HL-60 (cell line): ENCODE data around the gene ACAP1.

Experiments used
- DNase-seq, 2 experiments: peaks; one replicate each; pipeline ENCODE4 v3.0.0-alpha.2; 2010 to 2020; ENCODE audit warnings: low read depth in 1 of 2, low spot score in 1 of 2
- H3K27ac ChIP-seq: fragments of 250-450 bp; sonication (Bioruptor Pico); replicated peaks from 2 replicates; pipeline ENCODE4 v1.5.1; 2020; ENCODE audit warnings: mild to moderate bottlenecking, moderate library complexity
- H3K27me3 ChIP-seq: fragments of 250-450 bp; sonication (Bioruptor Pico); 2 replicates; pipeline ENCODE4 v1.5.1; 2021; ENCODE audit warnings: mild to moderate bottlenecking, moderate library complexity; ENCODE audit not compliant: insufficient read depth, poor library complexity, severe bottlenecking
- H3K4me3 ChIP-seq: replicated peaks from 2 replicates; pipeline ENCODE4 v1.5.1; 2011; ENCODE audit warnings: mild to moderate bottlenecking, control low read depth, low read length; ENCODE audit not compliant: insufficient read depth
- GABPA ChIP-seq: IDR thresholded peaks from 2 replicates; pipeline ENCODE4 v1.6.1; 2012; ENCODE audit warnings: low read depth
- POLR2AphosphoS5 ChIP-seq: IDR thresholded peaks from 2 replicates; pipeline ENCODE4 v1.6.1; 2012; ENCODE audit warnings: low read depth
- SPI1 ChIP-seq: IDR thresholded peaks from 2 replicates; pipeline ENCODE4 v1.6.1; 2012; ENCODE audit warnings: low read depth, mild to moderate bottlenecking, borderline replicate concordance
- TF ChIP-seq, protein P1 (sequence below): IDR thresholded peaks from one replicate; pipeline ENCODE4 v1.5.1; 2011; ENCODE audit warnings: low read length, control low read depth, inconsistent platforms; ENCODE audit not compliant: insufficient read depth
- TF ChIP-seq, protein P2 (sequence below): IDR thresholded peaks from 2 replicates; pipeline ENCODE4 v1.6.1; 2012; ENCODE audit warnings: low read depth; ENCODE audit not compliant: insufficient replicate concordance

The ACAP1 gene

DNA sequence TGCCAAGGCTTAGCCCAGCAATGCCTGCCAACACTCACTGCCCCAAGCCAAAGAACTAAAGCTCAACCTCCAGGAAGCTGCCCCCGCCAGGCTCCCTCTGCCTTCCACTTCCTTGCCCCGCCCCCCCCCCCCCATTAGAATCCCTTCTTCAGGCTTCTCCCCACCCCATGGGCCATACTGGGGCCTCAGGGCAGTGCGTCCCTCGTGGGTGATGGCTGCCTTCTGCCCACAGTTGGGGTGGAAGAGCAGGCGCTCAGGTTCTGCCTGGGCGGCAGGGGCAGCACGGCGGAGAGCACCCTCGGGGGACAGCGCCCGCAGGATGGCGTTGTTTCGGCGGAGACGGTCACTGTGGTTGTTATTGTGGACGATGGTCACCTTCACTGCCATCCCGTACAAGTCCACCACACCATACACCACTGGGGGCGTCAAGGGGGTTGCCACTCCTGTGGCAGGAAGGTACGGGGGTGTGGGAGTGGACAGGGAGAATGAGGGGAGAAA, 11.2 kb upstream of the ACAP1 start:
- DNase-seq = no peak
- H3K27me3 ChIP-seq = no peaks in the 10 kb centered on the region
- TF ChIP-seq SPI1 = no peak
- no peak for TF ChIP-seq POLR2AphosphoS5
- H3K4me3 ChIP-seq = no peak overlapping the region
- H3K27ac ChIP-seq = no peak overlapping the region

DNA sequence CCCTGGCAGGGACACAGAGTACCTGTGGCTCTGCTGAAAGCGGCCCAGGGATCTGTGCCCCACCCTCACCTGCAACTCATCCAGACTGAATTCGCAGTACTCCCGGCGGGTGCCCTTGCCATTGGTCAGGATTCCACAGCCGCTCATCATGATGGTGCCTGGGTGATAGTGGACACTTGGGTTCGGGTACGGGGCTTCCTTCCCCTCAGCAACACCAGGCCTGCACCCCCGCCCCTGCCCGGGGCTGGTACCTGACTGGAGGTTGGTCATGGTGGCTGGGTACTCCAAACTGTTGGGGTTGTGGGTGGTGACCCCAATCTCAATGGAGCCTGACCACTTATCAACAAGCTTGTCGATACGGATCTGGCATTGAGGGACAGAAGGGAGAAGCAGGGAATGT, 10.1 kb upstream of the ACAP1 start:
- Histone ChIP-seq H3K27ac (no peak overlapping the region), H3K27me3 (no peaks in the 10 kb centered on the region), H3K4me3 (no peak overlapping the region)
- no peak for DNase-seq
- no peak for TF ChIP-seq GABPA
- TF ChIP-seq, protein P1, sequence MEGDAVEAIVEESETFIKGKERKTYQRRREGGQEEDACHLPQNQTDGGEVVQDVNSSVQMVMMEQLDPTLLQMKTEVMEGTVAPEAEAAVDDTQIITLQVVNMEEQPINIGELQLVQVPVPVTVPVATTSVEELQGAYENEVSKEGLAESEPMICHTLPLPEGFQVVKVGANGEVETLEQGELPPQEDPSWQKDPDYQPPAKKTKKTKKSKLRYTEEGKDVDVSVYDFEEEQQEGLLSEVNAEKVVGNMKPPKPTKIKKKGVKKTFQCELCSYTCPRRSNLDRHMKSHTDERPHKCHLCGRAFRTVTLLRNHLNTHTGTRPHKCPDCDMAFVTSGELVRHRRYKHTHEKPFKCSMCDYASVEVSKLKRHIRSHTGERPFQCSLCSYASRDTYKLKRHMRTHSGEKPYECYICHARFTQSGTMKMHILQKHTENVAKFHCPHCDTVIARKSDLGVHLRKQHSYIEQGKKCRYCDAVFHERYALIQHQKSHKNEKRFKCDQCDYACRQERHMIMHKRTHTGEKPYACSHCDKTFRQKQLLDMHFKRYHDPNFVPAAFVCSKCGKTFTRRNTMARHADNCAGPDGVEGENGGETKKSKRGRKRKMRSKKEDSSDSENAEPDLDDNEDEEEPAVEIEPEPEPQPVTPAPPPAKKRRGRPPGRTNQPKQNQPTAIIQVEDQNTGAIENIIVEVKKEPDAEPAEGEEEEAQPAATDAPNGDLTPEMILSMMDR = no peak
- no peak for TF ChIP-seq SPI1
- no peak for TF ChIP-seq POLR2AphosphoS5
- TF ChIP-seq, protein P2, sequence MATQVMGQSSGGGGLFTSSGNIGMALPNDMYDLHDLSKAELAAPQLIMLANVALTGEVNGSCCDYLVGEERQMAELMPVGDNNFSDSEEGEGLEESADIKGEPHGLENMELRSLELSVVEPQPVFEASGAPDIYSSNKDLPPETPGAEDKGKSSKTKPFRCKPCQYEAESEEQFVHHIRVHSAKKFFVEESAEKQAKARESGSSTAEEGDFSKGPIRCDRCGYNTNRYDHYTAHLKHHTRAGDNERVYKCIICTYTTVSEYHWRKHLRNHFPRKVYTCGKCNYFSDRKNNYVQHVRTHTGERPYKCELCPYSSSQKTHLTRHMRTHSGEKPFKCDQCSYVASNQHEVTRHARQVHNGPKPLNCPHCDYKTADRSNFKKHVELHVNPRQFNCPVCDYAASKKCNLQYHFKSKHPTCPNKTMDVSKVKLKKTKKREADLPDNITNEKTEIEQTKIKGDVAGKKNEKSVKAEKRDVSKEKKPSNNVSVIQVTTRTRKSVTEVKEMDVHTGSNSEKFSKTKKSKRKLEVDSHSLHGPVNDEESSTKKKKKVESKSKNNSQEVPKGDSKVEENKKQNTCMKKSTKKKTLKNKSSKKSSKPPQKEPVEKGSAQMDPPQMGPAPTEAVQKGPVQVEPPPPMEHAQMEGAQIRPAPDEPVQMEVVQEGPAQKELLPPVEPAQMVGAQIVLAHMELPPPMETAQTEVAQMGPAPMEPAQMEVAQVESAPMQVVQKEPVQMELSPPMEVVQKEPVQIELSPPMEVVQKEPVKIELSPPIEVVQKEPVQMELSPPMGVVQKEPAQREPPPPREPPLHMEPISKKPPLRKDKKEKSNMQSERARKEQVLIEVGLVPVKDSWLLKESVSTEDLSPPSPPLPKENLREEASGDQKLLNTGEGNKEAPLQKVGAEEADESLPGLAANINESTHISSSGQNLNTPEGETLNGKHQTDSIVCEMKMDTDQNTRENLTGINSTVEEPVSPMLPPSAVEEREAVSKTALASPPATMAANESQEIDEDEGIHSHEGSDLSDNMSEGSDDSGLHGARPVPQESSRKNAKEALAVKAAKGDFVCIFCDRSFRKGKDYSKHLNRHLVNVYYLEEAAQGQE = no peak

DNA sequence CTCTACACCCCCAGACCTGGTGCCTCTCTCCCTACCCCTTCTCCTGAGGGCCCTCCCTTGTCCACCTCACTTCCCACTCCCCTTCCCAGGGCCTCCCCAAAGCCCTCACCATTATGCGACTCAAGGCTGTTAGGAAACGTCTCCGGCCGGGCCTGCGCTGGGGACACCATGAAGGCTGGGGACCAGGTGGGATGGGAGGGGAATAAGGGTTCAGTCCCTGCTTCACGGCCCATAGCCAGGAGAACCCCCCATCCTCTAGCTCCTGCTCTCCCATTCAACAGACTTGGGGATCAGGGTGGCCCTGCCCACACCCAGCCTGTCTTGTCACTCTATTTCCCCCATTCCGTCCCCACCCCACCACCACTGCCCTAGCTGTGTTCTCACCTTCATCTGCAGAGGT, 9.3 kb upstream of the ACAP1 start:
- TF ChIP-seq POLR2AphosphoS5 = no peak
- no peak for TF ChIP-seq SPI1
- TF ChIP-seq GABPA = no peak
- TF ChIP-seq, protein P2 = no peak
- TF ChIP-seq, protein P1 = no peak
- no peak overlapping the region for H3K4me3 ChIP-seq
- no peaks in the 10 kb centered on the region for H3K27me3 ChIP-seq
- H3K27ac ChIP-seq = no peak overlapping the region
- DNase-seq = no peak

- Histone ChIP-seq H3K27ac (no peak overlapping the region), H3K27me3 (no peaks in the 10 kb centered on the region), H3K4me3 (no peak overlapping the region)
- DNase-seq = no peak
- no peak for TF ChIP-seq SPI1
- TF ChIP-seq, protein P1 = no peak
These were observed 8.8 kb upstream of the ACAP1 start for GRCh38 chr17:7327501-7327900.
